Kidney epithelial cell (primary cell): ENCODE data around the gene ZNF45. TPM values are rescaled to one million over a fixed set of nuclear protein-coding genes. Genes with fewer than 3 reads are reported as not detected.
"Not testable (repeated sequence)": the region's sequence is repeated elsewhere in the genome, so short reads cannot be mapped to it uniquely, and the experiment has no call there.

Source experiments
- DNase-seq: peaks from one replicate; pipeline ENCODE4 v3.0.0-alpha.2; 2010; ENCODE audit warnings: low read depth
- H3K27me3 ChIP-seq: 2 replicates; pipeline ENCODE4 v1.6.0; 2011; ENCODE audit warnings: low read length; ENCODE audit not compliant: control insufficient read depth, insufficient read depth
- H3K36me3 ChIP-seq: 2 replicates; pipeline ENCODE4 v1.5.1; 2011; ENCODE audit warnings: low read length; ENCODE audit not compliant: control insufficient read depth, insufficient read depth
- H3K4me3 ChIP-seq: 2 replicates; pipeline ENCODE4 v1.5.1; 2011; ENCODE audit warnings: low read depth, mild to moderate bottlenecking, control low read depth, low read length
- total RNA-seq: library from RNA; depleted of rRNA; stranded (reverse); fragments of >200 nt; gene quantifications from 2 replicates; pipeline ENCODE4 v1.2.3, GENCODE V29; 2015
- TF ChIP-seq, protein P1 (sequence below): IDR thresholded peaks from 2 replicates; pipeline ENCODE4 v1.5.1; 2011; ENCODE audit warnings: mild to moderate bottlenecking, moderate library complexity, low read length, control low read depth, inconsistent platforms; ENCODE audit not compliant: insufficient read depth, poor library complexity, severe bottlenecking

ZNF45 gene
- total RNA-seq, 1 donor from 2014 or later = 12.3 TPM

DNA sequence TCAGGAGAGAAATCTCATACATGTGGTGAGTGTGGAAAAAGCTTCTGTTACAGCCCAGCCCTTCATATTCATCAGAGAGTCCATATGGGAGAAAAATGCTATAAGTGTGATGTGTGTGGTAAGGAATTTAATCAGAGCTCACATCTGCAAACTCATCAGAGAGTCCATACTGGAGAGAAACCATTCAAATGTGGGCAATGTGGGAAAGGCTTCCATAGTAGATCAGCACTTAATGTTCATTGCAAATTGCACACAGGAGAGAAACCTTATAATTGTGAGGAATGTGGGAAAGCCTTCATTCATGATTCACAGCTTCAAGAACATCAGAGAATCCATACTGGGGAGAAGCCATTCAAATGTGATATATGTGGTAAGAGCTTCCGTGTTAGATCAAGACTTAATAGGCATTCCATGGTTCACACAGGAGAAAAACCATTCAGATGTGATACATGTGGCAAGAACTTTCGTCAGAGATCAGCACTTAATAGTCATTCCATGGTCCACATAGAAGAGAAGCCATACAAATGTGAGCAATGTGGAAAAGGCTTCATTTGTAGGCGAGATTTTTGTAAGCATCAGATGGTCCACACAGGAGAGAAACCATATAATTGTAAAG, 31.1 kb upstream of the ZNF45 start:
- peaks cover 4% of the 10 kb centered on the region for H3K36me3 ChIP-seq
- no peak for DNase-seq
- H3K4me3 ChIP-seq = no peak overlapping the region
- H3K27me3 ChIP-seq = no peaks in the 10 kb centered on the region
- TF ChIP-seq, protein P1, sequence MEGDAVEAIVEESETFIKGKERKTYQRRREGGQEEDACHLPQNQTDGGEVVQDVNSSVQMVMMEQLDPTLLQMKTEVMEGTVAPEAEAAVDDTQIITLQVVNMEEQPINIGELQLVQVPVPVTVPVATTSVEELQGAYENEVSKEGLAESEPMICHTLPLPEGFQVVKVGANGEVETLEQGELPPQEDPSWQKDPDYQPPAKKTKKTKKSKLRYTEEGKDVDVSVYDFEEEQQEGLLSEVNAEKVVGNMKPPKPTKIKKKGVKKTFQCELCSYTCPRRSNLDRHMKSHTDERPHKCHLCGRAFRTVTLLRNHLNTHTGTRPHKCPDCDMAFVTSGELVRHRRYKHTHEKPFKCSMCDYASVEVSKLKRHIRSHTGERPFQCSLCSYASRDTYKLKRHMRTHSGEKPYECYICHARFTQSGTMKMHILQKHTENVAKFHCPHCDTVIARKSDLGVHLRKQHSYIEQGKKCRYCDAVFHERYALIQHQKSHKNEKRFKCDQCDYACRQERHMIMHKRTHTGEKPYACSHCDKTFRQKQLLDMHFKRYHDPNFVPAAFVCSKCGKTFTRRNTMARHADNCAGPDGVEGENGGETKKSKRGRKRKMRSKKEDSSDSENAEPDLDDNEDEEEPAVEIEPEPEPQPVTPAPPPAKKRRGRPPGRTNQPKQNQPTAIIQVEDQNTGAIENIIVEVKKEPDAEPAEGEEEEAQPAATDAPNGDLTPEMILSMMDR = no peak

DNA sequence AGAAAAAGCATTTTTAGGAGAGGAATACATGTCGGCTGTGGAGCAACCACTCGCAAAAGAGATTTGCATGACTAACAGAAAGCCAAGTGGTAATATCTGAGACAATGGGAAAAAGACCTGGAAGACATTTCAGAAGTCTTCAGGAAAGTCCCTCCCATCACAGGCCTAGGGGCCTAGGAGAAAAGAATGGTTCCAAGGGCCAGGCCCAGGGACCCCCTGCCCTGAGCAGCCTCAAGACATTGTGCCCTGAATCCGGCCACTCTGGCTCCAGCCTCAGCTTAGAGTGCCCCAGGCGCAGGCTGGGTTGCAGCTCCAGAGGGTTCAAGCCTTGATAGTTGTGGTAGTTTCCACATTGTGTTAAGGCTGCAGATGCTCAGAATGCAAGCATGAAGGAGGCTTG, 25.3 kb upstream of the ZNF45 start:
- TF ChIP-seq, protein P1 = no peak
- Histone ChIP-seq H3K4me3 (no peak overlapping the region), H3K27me3 (no peaks in the 10 kb centered on the region), H3K36me3 (peaks cover 2% of the 10 kb centered on the region)
- no peak for DNase-seq

DNA sequence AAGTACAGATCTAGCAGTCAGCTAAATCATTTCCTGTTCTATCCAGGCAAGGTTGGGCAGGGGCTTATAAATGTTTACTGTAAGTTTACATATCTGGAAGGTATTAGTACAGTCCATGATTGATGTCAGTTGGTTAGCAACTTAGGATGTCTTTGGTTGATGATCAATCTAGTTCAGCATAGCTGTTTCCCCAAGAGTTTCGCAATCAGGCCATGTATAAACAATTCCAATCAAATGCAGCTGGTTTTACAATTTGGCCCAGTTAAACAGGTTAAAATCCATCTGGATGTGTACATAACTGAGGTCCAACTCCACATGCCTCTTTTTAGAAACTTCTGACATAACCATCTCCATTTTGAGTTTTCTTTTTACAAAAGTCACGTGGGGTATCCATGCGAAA, 22.8 kb upstream of the ZNF45 start:
- no peak for DNase-seq
- TF ChIP-seq, protein P1 = no peak
- Histone ChIP-seq H3K27me3 (no peaks in the 10 kb centered on the region), H3K4me3 (no peak overlapping the region), H3K36me3 (no peaks in the 10 kb centered on the region)

DNA sequence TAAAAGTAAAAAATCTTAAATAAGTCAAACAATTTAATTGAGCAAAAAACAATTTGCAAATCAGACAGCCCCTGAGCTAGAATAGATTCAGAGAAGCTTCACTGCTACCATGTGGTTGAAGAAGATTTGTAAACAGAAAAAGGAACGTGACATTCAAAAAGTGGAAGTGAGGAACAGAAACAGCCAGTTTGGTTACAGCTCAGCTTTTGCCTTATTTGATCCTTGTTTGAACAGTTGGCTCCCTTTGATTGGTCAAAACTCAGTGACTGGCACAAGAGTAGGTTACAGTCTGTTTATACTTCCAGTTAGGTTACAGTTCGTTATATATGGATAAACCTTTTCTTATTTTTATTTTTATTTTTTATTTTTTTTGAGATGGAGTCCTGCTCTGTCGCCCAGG, 21.7 kb upstream of the ZNF45 start:
- Histone ChIP-seq H3K36me3 (no peaks in the 10 kb centered on the region), H3K4me3 (no peak overlapping the region), H3K27me3 (no peaks in the 10 kb centered on the region)
- no peak for DNase-seq
- TF ChIP-seq, protein P1 = no peak

GRCh38 chr19:43950834-43951645, 16.0 kb upstream of the ZNF45 start, which contains the start of gene ZNF221:
ZNF221 (plus strand) TSS chr19:43951228; CDS start chr19:43962727, 11,499 bp downstream.
- DNase-seq = peak; percentile 98
- TF ChIP-seq, protein P1 = peak; percentile 44
- no peaks in the 10 kb centered on the region for H3K27me3 ChIP-seq
- H3K4me3 ChIP-seq = peak within 1 kb of the TSS; percentile 74
- H3K36me3 ChIP-seq = no peaks in the 10 kb centered on the region

GRCh38 chr19:43949803-43950202, 14.7 kb upstream of the ZNF45 start:
- not testable (repeated sequence) for DNase-seq, H3K27me3 ChIP-seq, H3K4me3 ChIP-seq, H3K36me3 ChIP-seq

DNA sequence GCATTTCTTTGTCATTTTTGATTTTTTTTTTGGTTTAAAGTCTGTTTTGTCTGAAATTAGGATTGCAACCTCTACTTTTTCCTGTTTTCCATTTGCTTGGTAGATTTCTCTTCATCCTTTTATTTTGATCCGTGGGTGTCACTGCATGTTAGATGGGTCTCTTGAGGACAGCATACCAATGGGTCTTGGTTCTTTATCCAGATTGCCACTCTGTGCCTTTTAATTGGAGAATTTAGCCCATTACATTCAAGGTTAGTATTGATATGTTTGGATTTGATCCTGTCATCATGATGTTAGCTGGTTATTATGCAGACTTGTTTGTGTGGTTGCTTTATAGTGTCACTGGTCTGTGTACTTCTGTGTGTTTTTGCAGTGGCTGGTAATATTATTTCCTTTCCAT, 12.3 kb upstream of the ZNF45 start:
- not testable (repeated sequence) for H3K36me3 ChIP-seq, H3K4me3 ChIP-seq, H3K27me3 ChIP-seq, DNase-seq
